ENCODE results near the gene NTSR2.

The NTSR2 gene

GRCh38 chr2:11634584-11634983 lies 35.4 kb downstream of the NTSR2 start:
- no peaks in the 10 kb centered on the region for H3K4me1 Mint-ChIP-seq
- H3K36me3 Mint-ChIP-seq: no peaks in the 10 kb centered on the region
- no peak overlapping the region for H3K27ac Mint-ChIP-seq
- H3K9me3 Mint-ChIP-seq: no peaks in the 10 kb centered on the region
- H3K4me3 Mint-ChIP-seq: no peak overlapping the region
- H3K27me3 Mint-ChIP-seq: no peaks in the 10 kb centered on the region

GRCh38 chr2:11633923-11634478 lies 36.0 kb downstream of the NTSR2 start:
- Mint-ChIP-seq H3K27ac (no peak overlapping the region), H3K4me1 (no peaks in the 10 kb centered on the region)

GRCh38 chr2:11631462-11631861 lies 38.5 kb downstream of the NTSR2 start:
- H3K4me3 Mint-ChIP-seq: no peak overlapping the region
- no peaks in the 10 kb centered on the region for H3K27me3 Mint-ChIP-seq
- no peaks in the 10 kb centered on the region for H3K9me3 Mint-ChIP-seq
- no peaks in the 10 kb centered on the region for H3K4me1 Mint-ChIP-seq
- H3K36me3 Mint-ChIP-seq: peaks cover 2% of the 10 kb centered on the region
- H3K27ac Mint-ChIP-seq: no peak overlapping the region

More at GRCh38 chr2:11633923-11634478, 36.0 kb downstream of the NTSR2 start:
- Mint-ChIP-seq H3K9me3 (no peaks in the 10 kb centered on the region), H3K4me3 (no peak overlapping the region), H3K27me3 (no peaks in the 10 kb centered on the region), H3K36me3 (no peaks in the 10 kb centered on the region)

GRCh38 chr2:11630855-11631254 lies 39.1 kb downstream of the NTSR2 start:
- no peak overlapping the region for H3K27ac Mint-ChIP-seq
- H3K36me3 Mint-ChIP-seq: peaks cover 2% of the 10 kb centered on the region

GRCh38 chr2:11629851-11630250 lies 40.1 kb downstream of the NTSR2 start:
- no peaks in the 10 kb centered on the region for H3K27me3 Mint-ChIP-seq
- H3K4me3 Mint-ChIP-seq: no peak overlapping the region
- H3K9me3 Mint-ChIP-seq: no peaks in the 10 kb centered on the region
- peaks cover 2% of the 10 kb centered on the region for H3K36me3 Mint-ChIP-seq
- H3K27ac Mint-ChIP-seq: no peak overlapping the region
- no peaks in the 10 kb centered on the region for H3K4me1 Mint-ChIP-seq

More at GRCh38 chr2:11630855-11631254, 39.1 kb downstream of the NTSR2 start:
- no peaks in the 10 kb centered on the region for H3K27me3 Mint-ChIP-seq
- H3K4me3 Mint-ChIP-seq: no peak overlapping the region
- H3K9me3 Mint-ChIP-seq: no peaks in the 10 kb centered on the region
- H3K4me1 Mint-ChIP-seq: no peaks in the 10 kb centered on the region

- no peaks in the 10 kb centered on the region for H3K4me1 Mint-ChIP-seq
- no peaks in the 10 kb centered on the region for H3K27me3 Mint-ChIP-seq
- H3K9me3 Mint-ChIP-seq: no peaks in the 10 kb centered on the region
- no peak overlapping the region for H3K4me3 Mint-ChIP-seq
- H3K27ac Mint-ChIP-seq: no peak overlapping the region
- peaks cover 2% of the 10 kb centered on the region for H3K36me3 Mint-ChIP-seq
These were observed 40.8 kb downstream of the NTSR2 start for GRCh38 chr2:11629215-11629614.

GRCh38 chr2:11628675-11629074 lies 41.3 kb downstream of the NTSR2 start:
- no peak overlapping the region for H3K4me3 Mint-ChIP-seq
- H3K36me3 Mint-ChIP-seq: peaks cover 2% of the 10 kb centered on the region

GRCh38 chr2:11625671-11626070 lies 44.3 kb downstream of the NTSR2 start:
- Mint-ChIP-seq H3K36me3 (peaks cover 2% of the 10 kb centered on the region), H3K4me1 (no peaks in the 10 kb centered on the region), H3K27ac (no peak overlapping the region), H3K4me3 (no peak overlapping the region), H3K27me3 (no peaks in the 10 kb centered on the region), H3K9me3 (no peaks in the 10 kb centered on the region)

More at GRCh38 chr2:11628675-11629074, 41.3 kb downstream of the NTSR2 start:
- Mint-ChIP-seq H3K27ac (no peak overlapping the region), H3K27me3 (no peaks in the 10 kb centered on the region), H3K4me1 (no peaks in the 10 kb centered on the region), H3K9me3 (no peaks in the 10 kb centered on the region)

- Mint-ChIP-seq H3K4me1 (no peaks in the 10 kb centered on the region), H3K9me3 (no peaks in the 10 kb centered on the region), H3K27ac (no peak overlapping the region), H3K27me3 (no peaks in the 10 kb centered on the region), H3K4me3 (no peak overlapping the region), H3K36me3 (peaks cover 2% of the 10 kb centered on the region)
These were observed 45.1 kb downstream of the NTSR2 start for GRCh38 chr2:11624893-11625292.

- Mint-ChIP-seq H3K9me3 (no peaks in the 10 kb centered on the region), H3K27ac (no peak overlapping the region), H3K4me1 (no peaks in the 10 kb centered on the region), H3K4me3 (no peak overlapping the region), H3K36me3 (peaks cover 1% of the 10 kb centered on the region), H3K27me3 (no peaks in the 10 kb centered on the region)
These were observed 47.4 kb downstream of the NTSR2 start for GRCh38 chr2:11622611-11623010.

GRCh38 chr2:11621410-11621809 lies 48.6 kb downstream of the NTSR2 start:
- H3K4me3 Mint-ChIP-seq: no peak overlapping the region
- no peaks in the 10 kb centered on the region for H3K27me3 Mint-ChIP-seq
- no peaks in the 10 kb centered on the region for H3K36me3 Mint-ChIP-seq
- H3K27ac Mint-ChIP-seq: no peak overlapping the region
- no peaks in the 10 kb centered on the region for H3K4me1 Mint-ChIP-seq
- H3K9me3 Mint-ChIP-seq: no peaks in the 10 kb centered on the region

GRCh38 chr2:11618708-11619062 lies 51.3 kb downstream of the NTSR2 start:
- Mint-ChIP-seq H3K9me3 (no peaks in the 10 kb centered on the region), H3K4me1 (no peaks in the 10 kb centered on the region), H3K27me3 (no peaks in the 10 kb centered on the region), H3K4me3 (no peak overlapping the region), H3K36me3 (no peaks in the 10 kb centered on the region), H3K27ac (no peak overlapping the region)

GRCh38 chr2:11617984-11618707 lies 51.8 kb downstream of the NTSR2 start:
- H3K36me3 Mint-ChIP-seq: no peaks in the 10 kb centered on the region
- H3K27me3 Mint-ChIP-seq: no peaks in the 10 kb centered on the region
- H3K27ac Mint-ChIP-seq: no peak overlapping the region
- no peaks in the 10 kb centered on the region for H3K4me1 Mint-ChIP-seq
- H3K4me3 Mint-ChIP-seq: no peak overlapping the region
- no peaks in the 10 kb centered on the region for H3K9me3 Mint-ChIP-seq

- Mint-ChIP-seq H3K9me3 (no peaks in the 10 kb centered on the region), H3K4me1 (no peaks in the 10 kb centered on the region), H3K4me3 (no peak overlapping the region), H3K36me3 (no peaks in the 10 kb centered on the region), H3K27ac (no peak overlapping the region), H3K27me3 (no peaks in the 10 kb centered on the region)
These were observed 52.5 kb downstream of the NTSR2 start for GRCh38 chr2:11617527-11617926.

- H3K27me3 Mint-ChIP-seq: no peaks in the 10 kb centered on the region
- no peak overlapping the region for H3K27ac Mint-ChIP-seq
- H3K36me3 Mint-ChIP-seq: no peaks in the 10 kb centered on the region
These were observed 53.1 kb downstream of the NTSR2 start for GRCh38 chr2:11616851-11617415.

GRCh38 chr2:11616097-11616687 lies 53.8 kb downstream of the NTSR2 start:
- H3K4me3 Mint-ChIP-seq: no peak overlapping the region
- H3K27me3 Mint-ChIP-seq: no peaks in the 10 kb centered on the region
- no peaks in the 10 kb centered on the region for H3K4me1 Mint-ChIP-seq
- H3K36me3 Mint-ChIP-seq: no peaks in the 10 kb centered on the region
- H3K27ac Mint-ChIP-seq: no peak overlapping the region
- H3K9me3 Mint-ChIP-seq: no peaks in the 10 kb centered on the region

More at GRCh38 chr2:11616851-11617415, 53.1 kb downstream of the NTSR2 start:
- Mint-ChIP-seq H3K4me3 (no peak overlapping the region), H3K4me1 (no peaks in the 10 kb centered on the region), H3K9me3 (no peaks in the 10 kb centered on the region)

Measured in activated naive CD4-positive, alpha-beta T cell treated with anti-CD3 and anti-CD28 coated beads, Interleukin-2, amount 50 U/mL, for 24 hours (primary cell).